HCT116 (cell line): ENCODE results near the gene PLCB4. TPM values are rescaled to one million over a fixed set of nuclear protein-coding genes. Genes with fewer than 3 reads are reported as not detected.

Source experiments
- ATAC-seq: fragments of 200-7000 bp; cut with Tn5 transposase; 2 replicates; pipeline ENCODE4 v1.9.1; 2020; ENCODE audit warnings: mild to moderate bottlenecking, moderate library complexity
- BruUV-seq: library from RNA; stranded (reverse); fragments of 400-500 nt; replicated peaks from 2 replicates; lab custom pipeline; 2021; lab: Mats Ljungman, UMichigan
- CTCF ChIA-PET: fragments of 300-600 bp; sonication (Branson Sonifier 250); formaldehyde crosslinking; loops from one replicate; lab custom pipeline; 2021; ENCODE audit warnings: antibody characterized with exemption; lab: Charles Lee
- POLR2A ChIA-PET: fragments of 300-600, 350-600 bp; sonication (Branson Sonifier 250); formaldehyde crosslinking; loops from one replicate; lab custom pipeline; 2021; ENCODE audit warnings: antibody characterized with exemption; lab: Charles Lee
- RAD21 ChIA-PET, 2 experiments: fragments of 300-600 bp; sonication (Branson Sonifier 250); formaldehyde crosslinking; loops; one replicate each; lab custom pipeline; 2023; ENCODE audit warnings: low total read pairs in 2 of 2; ENCODE audit not compliant: uncharacterized antibody in 2 of 2, unreplicated experiment in 2 of 2, low non-redundant PET in 1 of 2; lab: Charles Lee
- DNase-seq: peaks from one replicate; pipeline ENCODE4 v3.0.0-alpha.2; 2010; ENCODE audit warnings: low read depth, low spot score
- H2AFZ ChIP-seq: fragments of 200-600 bp; shearing (Covaris generic), sonication (generic); 2 replicates; pipeline ENCODE4 v1.6.1; 2017; ENCODE audit warnings: low read depth, mixed run types, mixed read lengths, antibody characterized with exemption, low read length; ENCODE audit not compliant: poor library complexity, severe bottlenecking
- H3K27ac ChIP-seq: 2 replicates; pipeline ENCODE4 v1.5.1; 2012; ENCODE audit warnings: low read depth, low read length
- H3K27me3 ChIP-seq: fragments of 200-600 bp; sonication (generic); 2 replicates; pipeline ENCODE4 v1.6.1; 2016; ENCODE audit warnings: mixed run types, low read length, mixed read lengths; ENCODE audit not compliant: insufficient read depth
- H3K36me3 ChIP-seq, 2 experiments: fragments of 200-500 bp in 1 of 2; fragments of 200-600 bp in 1 of 2; sonication (Bioruptor generic) in 1 of 2; sonication (generic) in 1 of 2; 2 replicates each; pipeline versions ENCODE4 v1.5.1 to v1.6.1; 2014 to 2016; ENCODE audit warnings: low read length in 2 of 2, inconsistent platforms in 1 of 2, mixed read lengths in 1 of 2, mixed run types in 1 of 2; ENCODE audit not compliant: insufficient read depth in 2 of 2, control insufficient read depth in 1 of 2
- H3K4me1 ChIP-seq, 2 experiments: fragments of 200-600 bp in 1 of 2; sonication (generic) in 1 of 2; 2 replicates each; pipeline versions ENCODE4 v1.5.1 to v1.6.1; 2012 to 2017; ENCODE audit warnings: low read length in 2 of 2, inconsistent platforms in 1 of 2, mild to moderate bottlenecking in 1 of 2, mixed read lengths in 1 of 2, mixed run types in 1 of 2, moderate library complexity in 1 of 2; ENCODE audit not compliant: insufficient read depth in 2 of 2, control insufficient read depth in 1 of 2
- H3K4me2 ChIP-seq: fragments of 200-600 bp; sonication (generic); 2 replicates; pipeline ENCODE4 v1.6.1; 2017; ENCODE audit warnings: mixed run types, low read length, mixed read lengths
- H3K4me3 ChIP-seq, 2 experiments: fragments of 200-600 bp in 1 of 2; sonication (generic) in 1 of 2; replicated peaks in 1 of 2; 2 replicates each; pipeline ENCODE4 v1.5.1; 2011 to 2016; ENCODE audit warnings: low read length in 2 of 2, control low read depth in 1 of 2, low read depth in 1 of 2, mild to moderate bottlenecking in 1 of 2, mixed read lengths in 1 of 2, mixed run types in 1 of 2
- H3K79me2 ChIP-seq: fragments of 200-600 bp; sonication (generic); 2 replicates; pipeline ENCODE4 v1.6.1; 2017; ENCODE audit warnings: mild to moderate bottlenecking, mixed run types, low read length, moderate library complexity, mixed read lengths; ENCODE audit not compliant: insufficient read depth
- H3K9ac ChIP-seq: fragments of 200-600 bp; sonication (generic); 2 replicates; pipeline ENCODE4 v1.6.1; 2016; ENCODE audit warnings: low read length, mixed read lengths
- H3K9me2 ChIP-seq: fragments of 200-600 bp; sonication (generic), shearing (Covaris generic); 2 replicates; pipeline ENCODE4 v1.6.1; 2017; ENCODE audit warnings: mixed run types, mild to moderate bottlenecking, moderate library complexity; ENCODE audit not compliant: insufficient read depth
- H3K9me3 ChIP-seq, 2 experiments: fragments of 200-500 bp in 1 of 2; fragments of 200-600 bp in 1 of 2; sonication (Bioruptor generic) in 1 of 2; sonication (generic) in 1 of 2; 2 replicates each; pipeline ENCODE4 v1.6.1; 2014 to 2017; ENCODE audit warnings: low read length in 2 of 2, mixed read lengths in 2 of 2, inconsistent platforms in 1 of 2, low read depth in 1 of 2, mild to moderate bottlenecking in 1 of 2, mixed run types in 1 of 2, moderate library complexity in 1 of 2; ENCODE audit not compliant: control insufficient read depth in 1 of 2, insufficient read depth in 1 of 2
- H4K20me1 ChIP-seq: fragments of 200-600 bp; sonication (generic), shearing (Covaris generic); 2 replicates; pipeline ENCODE4 v1.6.1; 2017; ENCODE audit warnings: mixed run types, mild to moderate bottlenecking, moderate library complexity; ENCODE audit not compliant: insufficient read depth
- CEBPB ChIP-seq: IDR thresholded peaks from 2 replicates; pipeline ENCODE4 v1.6.1; 2012; ENCODE audit warnings: low read depth
- EZH2 ChIP-seq: fragments of 200-600 bp; sonication (generic); IDR thresholded peaks from 2 replicates; pipeline ENCODE4 v1.6.1; 2017; ENCODE audit warnings: antibody characterized with exemption, mixed run types
- EZH2phosphoT487 ChIP-seq: fragments of 200-600 bp; IDR thresholded peaks from 2 replicates; pipeline ENCODE4 v1.6.1; 2018; ENCODE audit warnings: antibody characterized with exemption, borderline replicate concordance
- JUND ChIP-seq: IDR thresholded peaks from 2 replicates; pipeline ENCODE4 v1.6.1; 2012
- MAX ChIP-seq: IDR thresholded peaks from 2 replicates; pipeline ENCODE4 v1.6.1; 2012
- POLR2A ChIP-seq: IDR thresholded peaks from 2 replicates; pipeline ENCODE4 v1.7.0; 2011; ENCODE audit warnings: borderline replicate concordance; ENCODE audit not compliant: insufficient read depth, insufficient read length; ENCODE audit errors: extremely low read depth
- SIN3A ChIP-seq: IDR thresholded peaks from 2 replicates; pipeline ENCODE4 v1.6.1; 2012; ENCODE audit warnings: low read depth
- ZBTB33 ChIP-seq: IDR thresholded peaks from 2 replicates; pipeline ENCODE4 v1.6.1; 2011; ENCODE audit warnings: mild to moderate bottlenecking, low read length, moderate library complexity; ENCODE audit not compliant: insufficient replicate concordance; ENCODE audit errors: extremely low read depth
- intact Hi-C: fragments of 100-400 bp; cut with micrococcal nuclease; formaldehyde crosslinking; loops from 2 replicates; pipeline ENCODE4 v1.10.0; 2022
- total RNA-seq: library from RNA; stranded (reverse); gene quantifications from one replicate; pipeline ENCODE4 v1.2.1, GENCODE V29; 2021; ENCODE audit not compliant: unreplicated experiment
- TF ChIP-seq, protein P1 (sequence below): IDR thresholded peaks from 2 replicates; pipeline ENCODE4 v1.6.1; 2012

PLCB4 gene
- total RNA-seq, 1 experiment from 2014 or later: 2.5 TPM

DNA sequence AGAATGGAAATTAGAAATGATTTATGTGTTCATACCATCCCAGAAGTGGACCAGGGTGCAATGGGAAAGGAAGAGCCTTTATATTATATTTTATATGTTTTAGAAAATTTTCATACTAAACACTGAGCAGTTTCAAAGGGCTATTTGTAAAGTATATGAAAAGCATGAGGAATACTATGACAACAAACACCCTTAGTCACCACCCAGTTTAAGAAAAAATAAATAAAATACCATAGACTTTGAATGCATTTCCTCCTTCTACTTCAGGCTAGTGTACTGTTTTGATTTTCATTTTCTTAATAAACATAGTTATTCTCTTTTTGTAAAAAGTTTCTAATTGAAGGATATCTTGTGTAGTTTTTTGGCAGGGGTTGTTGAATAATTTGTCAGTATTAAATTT, 191.1 kb downstream of the PLCB4 start:
- RAD21 ChIA-PET: interaction anchor here in 1 of 2 experiments (0.6 kb wide), 1 partner anchor 208 kb away, joined by 3 read pairs; no protein-coding TSS in a partner anchor
- BruUV-seq: no TSS peak
- H3K27ac ChIP-seq: no peak overlapping the region
- ATAC-seq (no peak), DNase-seq (no peak)
- TF ChIP-seq ZBTB33 (no peak), EZH2phosphoT487 (no peak), MAX (no peak), CEBPB (no peak), SIN3A (no peak), POLR2A (no peak), JUND (no peak), EZH2 (no peak)
- TF ChIP-seq, protein P1, sequence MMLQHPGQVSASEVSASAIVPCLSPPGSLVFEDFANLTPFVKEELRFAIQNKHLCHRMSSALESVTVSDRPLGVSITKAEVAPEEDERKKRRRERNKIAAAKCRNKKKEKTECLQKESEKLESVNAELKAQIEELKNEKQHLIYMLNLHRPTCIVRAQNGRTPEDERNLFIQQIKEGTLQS: no peak
- TF ChIP-seq, all 23 proteins: peak for 0
- POLR2A ChIA-PET: no interaction called here
- no peaks in the 10 kb centered on the region for H4K20me1 ChIP-seq
- intact Hi-C loops: no loop called here
- no peaks in the 10 kb centered on the region for H3K36me3 ChIP-seq
- H3K9ac ChIP-seq: no peak overlapping the region
- H3K4me2 ChIP-seq: no peak overlapping the region
- H3K9me3 ChIP-seq: no peaks in the 10 kb centered on the region
- no peak overlapping the region for H2AFZ ChIP-seq
- no peaks in the 10 kb centered on the region for H3K79me2 ChIP-seq
- CTCF ChIA-PET: no interaction called here
- H3K4me3 ChIP-seq: no peak overlapping the region
- no peaks in the 10 kb centered on the region for H3K9me2 ChIP-seq
- no peaks in the 10 kb centered on the region for H3K4me1 ChIP-seq
- no peaks in the 10 kb centered on the region for H3K27me3 ChIP-seq
